HEK293 (cell line): Measurements from ENCODE around the gene EPHB1.

Source experiments
- CTCF ChIA-PET: fragments of 350-600 bp; formaldehyde crosslinking; extraction: SDS; loops from one replicate; lab custom pipeline; 2021; ENCODE audit warnings: antibody characterized with exemption; lab: Yijun Ruan, JAX
- POLR2A ChIA-PET: fragments of 300-600 bp; formaldehyde crosslinking; extraction: SDS; loops from one replicate; lab custom pipeline; 2020; ENCODE audit warnings: antibody characterized with exemption, inconsistent platforms; lab: Yijun Ruan, JAX
- H3K27ac ChIP-seq: fragments of 200-500 bp; sonication (Bioruptor generic); 2 replicates; pipeline ENCODE4 v1.5.1; 2014; ENCODE audit warnings: low read depth, low read length, control low read depth, inconsistent platforms; ENCODE audit errors: extremely low read depth
- H3K36me3 ChIP-seq, 2 experiments: fragments of 200-500 bp in 1 of 2; sonication (Bioruptor generic) in 1 of 2; 1 replicate in 1 of 2; 2 replicates in 1 of 2; pipeline ENCODE4 v1.5.1; 2014 to 2017; ENCODE audit warnings: inconsistent platforms in 2 of 2, low read length in 2 of 2; ENCODE audit not compliant: control insufficient read depth in 2 of 2, insufficient read depth in 1 of 2
- H3K4me1 ChIP-seq: fragments of 200-500 bp; sonication (Bioruptor generic); 2 replicates; pipeline ENCODE4 v1.5.1; 2014; ENCODE audit warnings: mild to moderate bottlenecking, low read length, inconsistent platforms; ENCODE audit not compliant: control insufficient read depth, insufficient read depth
- H3K4me3 ChIP-seq: 2 replicates; pipeline ENCODE4 v1.5.1; 2011; ENCODE audit warnings: low read depth, mild to moderate bottlenecking, control low read depth, low read length, moderate library complexity
- H3K9me3 ChIP-seq: fragments of 200-500 bp; sonication (Bioruptor generic); 2 replicates; pipeline ENCODE4 v1.5.1; 2014; ENCODE audit warnings: low read depth, low read length, inconsistent platforms; ENCODE audit not compliant: control insufficient read depth, insufficient read depth
- HOXA7 ChIP-seq: sonication (generic); formaldehyde crosslinking; IDR thresholded peaks from 2 replicates; pipeline ENCODE4 v1.8.1; 2022; ENCODE audit warnings: missing genetic modification reagents, borderline replicate concordance
- KLF1 ChIP-seq: fragments of 450-650 bp; formaldehyde crosslinking; IDR thresholded peaks from 2 replicates; pipeline ENCODE4 v1.5.1; 2016; ENCODE audit warnings: missing biosample characterization, missing genetic modification characterization
- SCRT1 ChIP-seq: fragments of 450-650 bp; formaldehyde crosslinking; IDR thresholded peaks from 2 replicates; pipeline ENCODE4 v1.5.1; 2016; ENCODE audit warnings: missing biosample characterization, missing genetic modification characterization, borderline replicate concordance
- ZBTB1 ChIP-seq: fragments of 450-650 bp; formaldehyde crosslinking; IDR thresholded peaks from 2 replicates; pipeline ENCODE4 v1.5.1; 2016; ENCODE audit warnings: missing biosample characterization, missing genetic modification characterization
- ZNF112 ChIP-seq: fragments of 450-650 bp; formaldehyde crosslinking; IDR thresholded peaks from 2 replicates; pipeline ENCODE4 v1.5.0; 2017; ENCODE audit warnings: missing biosample characterization, missing genetic modification characterization
- ZNF146 ChIP-seq: fragments of 450-650 bp; formaldehyde crosslinking; IDR thresholded peaks from 2 replicates; pipeline ENCODE4 v1.5.1; 2016; ENCODE audit warnings: missing biosample characterization, missing genetic modification characterization
- ZNF202 ChIP-seq: fragments of 450-650 bp; formaldehyde crosslinking; IDR thresholded peaks from 2 replicates; pipeline ENCODE4 v1.5.1; 2016; ENCODE audit warnings: missing biosample characterization, missing genetic modification characterization, borderline replicate concordance
- ZNF426 ChIP-seq: fragments of 450-650 bp; formaldehyde crosslinking; IDR thresholded peaks from 2 replicates; pipeline ENCODE4 v1.5.1; 2017; ENCODE audit warnings: missing biosample characterization, missing genetic modification characterization, mild to moderate bottlenecking, inconsistent platforms, moderate library complexity
- ZNF677 ChIP-seq: fragments of 450-650 bp; IDR thresholded peaks from 2 replicates; pipeline ENCODE4 v1.5.0; 2018; ENCODE audit warnings: missing biosample characterization, mild to moderate bottlenecking, missing genetic modification characterization, moderate library complexity
- ZNF76 ChIP-seq: fragments of 450-650 bp; formaldehyde crosslinking; IDR thresholded peaks from 2 replicates; pipeline ENCODE4; 2016; ENCODE audit warnings: low read depth, missing biosample characterization, missing genetic modification characterization, borderline replicate concordance
- ZNF776 ChIP-seq: fragments of 450-650 bp; formaldehyde crosslinking; IDR thresholded peaks from 2 replicates; pipeline ENCODE4 v1.5.0; 2017; ENCODE audit warnings: missing biosample characterization, missing genetic modification characterization, borderline replicate concordance
- TF ChIP-seq, protein P1 (sequence below): fragments of 450-650 bp; formaldehyde crosslinking; IDR thresholded peaks from 2 replicates; pipeline ENCODE4 v1.5.1; 2017; ENCODE audit warnings: missing biosample characterization, missing genetic modification characterization
- TF ChIP-seq, protein P2 (sequence below): fragments of 450-650 bp; formaldehyde crosslinking; IDR thresholded peaks from 2 replicates; pipeline ENCODE4 v1.5.1; 2017; ENCODE audit warnings: missing biosample characterization, mild to moderate bottlenecking, missing genetic modification characterization, moderate library complexity
- TF ChIP-seq, protein P3 (sequence below): fragments of 450-650 bp; formaldehyde crosslinking; IDR thresholded peaks from 2 replicates; pipeline ENCODE4; 2016; ENCODE audit warnings: missing biosample characterization, missing genetic modification characterization
- TF ChIP-seq, protein P4 (sequence below): fragments of 450-650 bp; formaldehyde crosslinking; conservative IDR thresholded peaks from 2 replicates; pipeline ENCODE4 v1.5.1; 2016; ENCODE audit warnings: low read depth, missing biosample characterization, missing genetic modification characterization
- TF ChIP-seq, protein P5 (sequence below): fragments of 450-650 bp; formaldehyde crosslinking; IDR thresholded peaks from 2 replicates; pipeline ENCODE4 v1.5.1; 2016; ENCODE audit warnings: missing biosample characterization, missing genetic modification characterization, low read depth
- TF ChIP-seq, protein P6 (sequence below): fragments of 450-650 bp; formaldehyde crosslinking; IDR thresholded peaks from 2 replicates; pipeline ENCODE4 v1.5.1; 2017; ENCODE audit warnings: missing biosample characterization, missing genetic modification characterization

EPHB1 gene

DNA sequence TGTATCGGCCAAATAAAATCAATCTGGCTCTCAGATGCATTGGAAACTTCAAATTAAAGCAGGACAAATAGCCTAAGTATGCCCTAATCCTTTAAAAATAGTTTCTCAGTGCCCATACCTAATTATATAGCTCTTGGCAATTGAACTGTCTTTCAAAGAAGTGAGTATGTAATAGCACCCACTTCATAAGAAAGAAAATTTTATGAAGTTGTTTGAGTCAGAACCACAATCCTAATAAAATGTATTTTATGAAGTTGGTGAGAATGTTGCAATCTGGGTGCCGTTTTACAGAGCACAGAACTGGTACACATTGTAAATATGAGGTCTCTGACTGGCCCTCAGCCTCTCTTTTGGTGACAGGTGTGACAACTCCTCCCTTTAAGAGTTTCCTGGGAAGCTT, 45.4 kb downstream of the EPHB1 start:
- Histone ChIP-seq H3K4me1 (no peaks in the 10 kb centered on the region), H3K4me3 (no peak overlapping the region), H3K36me3 (no peaks in the 10 kb centered on the region), H3K27ac (no peak overlapping the region), H3K9me3 (no peaks in the 10 kb centered on the region)
- TF ChIP-seq, protein P1, sequence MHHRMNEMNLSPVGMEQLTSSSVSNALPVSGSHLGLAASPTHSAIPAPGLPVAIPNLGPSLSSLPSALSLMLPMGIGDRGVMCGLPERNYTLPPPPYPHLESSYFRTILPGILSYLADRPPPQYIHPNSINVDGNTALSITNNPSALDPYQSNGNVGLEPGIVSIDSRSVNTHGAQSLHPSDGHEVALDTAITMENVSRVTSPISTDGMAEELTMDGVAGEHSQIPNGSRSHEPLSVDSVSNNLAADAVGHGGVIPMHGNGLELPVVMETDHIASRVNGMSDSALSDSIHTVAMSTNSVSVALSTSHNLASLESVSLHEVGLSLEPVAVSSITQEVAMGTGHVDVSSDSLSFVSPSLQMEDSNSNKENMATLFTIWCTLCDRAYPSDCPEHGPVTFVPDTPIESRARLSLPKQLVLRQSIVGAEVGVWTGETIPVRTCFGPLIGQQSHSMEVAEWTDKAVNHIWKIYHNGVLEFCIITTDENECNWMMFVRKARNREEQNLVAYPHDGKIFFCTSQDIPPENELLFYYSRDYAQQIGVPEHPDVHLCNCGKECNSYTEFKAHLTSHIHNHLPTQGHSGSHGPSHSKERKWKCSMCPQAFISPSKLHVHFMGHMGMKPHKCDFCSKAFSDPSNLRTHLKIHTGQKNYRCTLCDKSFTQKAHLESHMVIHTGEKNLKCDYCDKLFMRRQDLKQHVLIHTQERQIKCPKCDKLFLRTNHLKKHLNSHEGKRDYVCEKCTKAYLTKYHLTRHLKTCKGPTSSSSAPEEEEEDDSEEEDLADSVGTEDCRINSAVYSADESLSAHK: peak; percentile 79
- TF ChIP-seq, protein P2, sequence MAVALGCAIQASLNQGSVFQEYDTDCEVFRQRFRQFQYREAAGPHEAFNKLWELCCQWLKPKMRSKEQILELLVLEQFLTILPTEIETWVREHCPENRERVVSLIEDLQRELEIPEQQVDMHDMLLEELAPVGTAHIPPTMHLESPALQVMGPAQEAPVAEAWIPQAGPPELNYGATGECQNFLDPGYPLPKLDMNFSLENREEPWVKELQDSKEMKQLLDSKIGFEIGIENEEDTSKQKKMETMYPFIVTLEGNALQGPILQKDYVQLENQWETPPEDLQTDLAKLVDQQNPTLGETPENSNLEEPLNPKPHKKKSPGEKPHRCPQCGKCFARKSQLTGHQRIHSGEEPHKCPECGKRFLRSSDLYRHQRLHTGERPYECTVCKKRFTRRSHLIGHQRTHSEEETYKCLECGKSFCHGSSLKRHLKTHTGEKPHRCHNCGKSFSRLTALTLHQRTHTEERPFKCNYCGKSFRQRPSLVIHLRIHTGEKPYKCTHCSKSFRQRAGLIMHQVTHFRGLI (tag by site-specific recombination): no peak
- TF ChIP-seq, protein P3, sequence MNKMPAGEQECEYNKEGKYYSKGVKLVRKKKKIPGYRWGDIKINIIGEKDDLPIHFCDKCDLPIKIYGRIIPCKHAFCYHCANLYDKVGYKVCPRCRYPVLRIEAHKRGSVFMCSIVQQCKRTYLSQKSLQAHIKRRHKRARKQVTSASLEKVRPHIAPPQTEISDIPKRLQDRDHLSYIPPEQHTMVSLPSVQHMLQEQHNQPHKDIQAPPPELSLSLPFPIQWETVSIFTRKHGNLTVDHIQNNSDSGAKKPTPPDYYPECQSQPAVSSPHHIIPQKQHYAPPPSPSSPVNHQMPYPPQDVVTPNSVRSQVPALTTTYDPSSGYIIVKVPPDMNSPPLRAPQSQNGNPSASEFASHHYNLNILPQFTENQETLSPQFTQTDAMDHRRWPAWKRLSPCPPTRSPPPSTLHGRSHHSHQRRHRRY (tag by site-specific recombination): no peak
- no peak for TF ChIP-seq ZNF112 (tag by site-specific recombination)
- TF ChIP-seq, protein P4, sequence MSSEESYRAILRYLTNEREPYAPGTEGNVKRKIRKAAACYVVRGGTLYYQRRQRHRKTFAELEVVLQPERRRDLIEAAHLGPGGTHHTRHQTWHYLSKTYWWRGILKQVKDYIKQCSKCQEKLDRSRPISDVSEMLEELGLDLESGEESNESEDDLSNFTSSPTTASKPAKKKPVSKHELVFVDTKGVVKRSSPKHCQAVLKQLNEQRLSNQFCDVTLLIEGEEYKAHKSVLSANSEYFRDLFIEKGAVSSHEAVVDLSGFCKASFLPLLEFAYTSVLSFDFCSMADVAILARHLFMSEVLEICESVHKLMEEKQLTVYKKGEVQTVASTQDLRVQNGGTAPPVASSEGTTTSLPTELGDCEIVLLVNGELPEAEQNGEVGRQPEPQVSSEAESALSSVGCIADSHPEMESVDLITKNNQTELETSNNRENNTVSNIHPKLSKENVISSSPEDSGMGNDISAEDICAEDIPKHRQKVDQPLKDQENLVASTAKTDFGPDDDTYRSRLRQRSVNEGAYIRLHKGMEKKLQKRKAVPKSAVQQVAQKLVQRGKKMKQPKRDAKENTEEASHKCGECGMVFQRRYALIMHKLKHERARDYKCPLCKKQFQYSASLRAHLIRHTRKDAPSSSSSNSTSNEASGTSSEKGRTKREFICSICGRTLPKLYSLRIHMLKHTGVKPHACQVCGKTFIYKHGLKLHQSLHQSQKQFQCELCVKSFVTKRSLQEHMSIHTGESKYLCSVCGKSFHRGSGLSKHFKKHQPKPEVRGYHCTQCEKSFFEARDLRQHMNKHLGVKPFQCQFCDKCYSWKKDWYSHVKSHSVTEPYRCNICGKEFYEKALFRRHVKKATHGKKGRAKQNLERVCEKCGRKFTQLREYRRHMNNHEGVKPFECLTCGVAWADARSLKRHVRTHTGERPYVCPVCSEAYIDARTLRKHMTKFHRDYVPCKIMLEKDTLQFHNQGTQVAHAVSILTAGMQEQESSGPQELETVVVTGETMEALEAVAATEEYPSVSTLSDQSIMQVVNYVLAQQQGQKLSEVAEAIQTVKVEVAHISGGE: no peak
- TF ChIP-seq ZNF776 (tag by site-specific recombination): no peak
- TF ChIP-seq, protein P5, sequence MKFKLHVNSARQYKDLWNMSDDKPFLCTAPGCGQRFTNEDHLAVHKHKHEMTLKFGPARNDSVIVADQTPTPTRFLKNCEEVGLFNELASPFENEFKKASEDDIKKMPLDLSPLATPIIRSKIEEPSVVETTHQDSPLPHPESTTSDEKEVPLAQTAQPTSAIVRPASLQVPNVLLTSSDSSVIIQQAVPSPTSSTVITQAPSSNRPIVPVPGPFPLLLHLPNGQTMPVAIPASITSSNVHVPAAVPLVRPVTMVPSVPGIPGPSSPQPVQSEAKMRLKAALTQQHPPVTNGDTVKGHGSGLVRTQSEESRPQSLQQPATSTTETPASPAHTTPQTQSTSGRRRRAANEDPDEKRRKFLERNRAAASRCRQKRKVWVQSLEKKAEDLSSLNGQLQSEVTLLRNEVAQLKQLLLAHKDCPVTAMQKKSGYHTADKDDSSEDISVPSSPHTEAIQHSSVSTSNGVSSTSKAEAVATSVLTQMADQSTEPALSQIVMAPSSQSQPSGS (tag by site-specific recombination): no peak
- no peak for TF ChIP-seq SCRT1 (tag by site-specific recombination)
- no peak for TF ChIP-seq ZNF202
- TF ChIP-seq HOXA7 (CRISPR knock-in tag): no peak
- TF ChIP-seq, protein P6, sequence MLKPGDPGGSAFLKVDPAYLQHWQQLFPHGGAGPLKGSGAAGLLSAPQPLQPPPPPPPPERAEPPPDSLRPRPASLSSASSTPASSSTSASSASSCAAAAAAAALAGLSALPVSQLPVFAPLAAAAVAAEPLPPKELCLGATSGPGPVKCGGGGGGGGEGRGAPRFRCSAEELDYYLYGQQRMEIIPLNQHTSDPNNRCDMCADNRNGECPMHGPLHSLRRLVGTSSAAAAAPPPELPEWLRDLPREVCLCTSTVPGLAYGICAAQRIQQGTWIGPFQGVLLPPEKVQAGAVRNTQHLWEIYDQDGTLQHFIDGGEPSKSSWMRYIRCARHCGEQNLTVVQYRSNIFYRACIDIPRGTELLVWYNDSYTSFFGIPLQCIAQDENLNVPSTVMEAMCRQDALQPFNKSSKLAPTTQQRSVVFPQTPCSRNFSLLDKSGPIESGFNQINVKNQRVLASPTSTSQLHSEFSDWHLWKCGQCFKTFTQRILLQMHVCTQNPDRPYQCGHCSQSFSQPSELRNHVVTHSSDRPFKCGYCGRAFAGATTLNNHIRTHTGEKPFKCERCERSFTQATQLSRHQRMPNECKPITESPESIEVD (tag by site-specific recombination): 0 out of 2 replicates have a peak, but pooled peaks have one; percentile 15
- TF ChIP-seq ZNF426 (tag by site-specific recombination): no peak
- no peak for TF ChIP-seq ZNF146 (tag by site-specific recombination)
- TF ChIP-seq ZBTB1 (tag by site-specific recombination): no peak
- TF ChIP-seq KLF1 (tag by site-specific recombination): no peak
- no peak for TF ChIP-seq ZNF76
- no peak for TF ChIP-seq ZNF677 (tag by site-specific recombination)
- ChIA-PET CTCF (interaction anchor here (1.0 to 1.8 kb wide), 2 partner anchors 10 to 46 kb away, joined by 3 to 5 read pairs; partner anchors contain the start of gene EPHB1), POLR2A (no interaction called here)
